ENCODE data around the gene PLGRKT.
"Not testable (repeated sequence)": the region's sequence is repeated elsewhere in the genome, so short reads cannot be mapped to it uniquely, and the experiment has no call there.

Gene PLGRKT

GRCh38 chr9:5321058-5321457 is 116.7 kb downstream of the PLGRKT start:
- Histone ChIP-seq H3K9ac (ENCODE audit: low read depth in 1 of 2, low read length in 2 of 2) (no peak overlapping the region), H3K36me3 (ENCODE audit: control insufficient read depth in 2 of 2, insufficient read depth in 2 of 2, low read length in 2 of 2) (no peaks in the 10 kb centered on the region)

GRCh38 chr9:5316406-5316805 is 121.3 kb downstream of the PLGRKT start:
- not testable (repeated sequence) for H3K9ac ChIP-seq (ENCODE audit: low read depth in 1 of 2, low read length in 2 of 2); H3K27me3 ChIP-seq (ENCODE audit: control insufficient read depth in 2 of 2, insufficient read depth in 2 of 2, low read length in 2 of 2); H3K4me1 ChIP-seq (ENCODE audit: control insufficient read depth in 2 of 2, insufficient read depth in 2 of 2, low read length in 2 of 2); H3K9me3 ChIP-seq (ENCODE audit: control insufficient read depth in 2 of 2, low read length in 2 of 2); H3K27ac ChIP-seq (ENCODE audit: low read depth in 2 of 2, low read length in 2 of 2); H3K4me3 ChIP-seq (ENCODE audit: low read length in 2 of 2); H3K36me3 ChIP-seq (ENCODE audit: control insufficient read depth in 2 of 2, insufficient read depth in 2 of 2, low read length in 2 of 2)

More at GRCh38 chr9:5321058-5321457, 116.7 kb downstream of the PLGRKT start:
- peaks cover 0 to under 1% of the 10 kb centered on the region in 2 donors for H3K9me3 ChIP-seq (ENCODE audit: control insufficient read depth in 2 of 2, low read length in 2 of 2)
- no peak overlapping the region for H3K4me3 ChIP-seq (ENCODE audit: low read length in 2 of 2)
- H3K27ac ChIP-seq (ENCODE audit: low read depth in 2 of 2, low read length in 2 of 2), result no peak overlapping the region
- no peaks in the 10 kb centered on the region for H3K4me1 ChIP-seq (ENCODE audit: control insufficient read depth in 2 of 2, insufficient read depth in 2 of 2, low read length in 2 of 2)
- H3K27me3 ChIP-seq (ENCODE audit: control insufficient read depth in 2 of 2, insufficient read depth in 2 of 2, low read length in 2 of 2), result no peaks in the 10 kb centered on the region

GRCh38 chr9:5315187-5315923 is 122.4 kb downstream of the PLGRKT start:
- no peaks in the 10 kb centered on the region for H3K27me3 ChIP-seq (ENCODE audit: control insufficient read depth in 2 of 2, insufficient read depth in 2 of 2, low read length in 2 of 2)
- H3K27ac ChIP-seq (ENCODE audit: low read depth in 2 of 2, low read length in 2 of 2), result no peak overlapping the region
- no peak overlapping the region for H3K9ac ChIP-seq (ENCODE audit: low read depth in 1 of 2, low read length in 2 of 2)
- no peaks in the 10 kb centered on the region for H3K4me1 ChIP-seq (ENCODE audit: control insufficient read depth in 2 of 2, insufficient read depth in 2 of 2, low read length in 2 of 2)
- H3K36me3 ChIP-seq (ENCODE audit: control insufficient read depth in 2 of 2, insufficient read depth in 2 of 2, low read length in 2 of 2), result no peaks in the 10 kb centered on the region
- peaks cover 0 to 5% of the 10 kb centered on the region in 2 donors for H3K9me3 ChIP-seq (ENCODE audit: control insufficient read depth in 2 of 2, low read length in 2 of 2)
- no peak overlapping the region for H3K4me3 ChIP-seq (ENCODE audit: low read length in 2 of 2)

- no peak overlapping the region for H3K9ac ChIP-seq (ENCODE audit: low read depth in 1 of 2, low read length in 2 of 2)
- peaks cover 0 to 3% of the 10 kb centered on the region in 2 donors for H3K9me3 ChIP-seq (ENCODE audit: control insufficient read depth in 2 of 2, low read length in 2 of 2)
- H3K27me3 ChIP-seq (ENCODE audit: control insufficient read depth in 2 of 2, insufficient read depth in 2 of 2, low read length in 2 of 2), result peaks cover 0 to 5% of the 10 kb centered on the region in 2 donors
- no peak overlapping the region for H3K4me3 ChIP-seq (ENCODE audit: low read length in 2 of 2)
- no peaks in the 10 kb centered on the region for H3K4me1 ChIP-seq (ENCODE audit: control insufficient read depth in 2 of 2, insufficient read depth in 2 of 2, low read length in 2 of 2)
- no peak overlapping the region for H3K27ac ChIP-seq (ENCODE audit: low read depth in 2 of 2, low read length in 2 of 2)
- no peaks in the 10 kb centered on the region for H3K36me3 ChIP-seq (ENCODE audit: control insufficient read depth in 2 of 2, insufficient read depth in 2 of 2, low read length in 2 of 2)
Measured at GRCh38 chr9:5310851-5311250, 126.9 kb downstream of the PLGRKT start.
